HL-60 (cell line): ENCODE measurements around the gene ATP2B1.

Experiments
- DNase-seq, 2 experiments: peaks; one replicate each; pipeline ENCODE4 v3.0.0-alpha.2; 2010 to 2020; ENCODE audit warnings: low read depth in 1 of 2, low spot score in 1 of 2
- H3K27ac ChIP-seq: fragments of 250-450 bp; sonication (Bioruptor Pico); replicated peaks from 2 replicates; pipeline ENCODE4 v1.5.1; 2020; ENCODE audit warnings: mild to moderate bottlenecking, moderate library complexity
- H3K27me3 ChIP-seq: fragments of 250-450 bp; sonication (Bioruptor Pico); 2 replicates; pipeline ENCODE4 v1.5.1; 2021; ENCODE audit warnings: mild to moderate bottlenecking, moderate library complexity; ENCODE audit not compliant: insufficient read depth, poor library complexity, severe bottlenecking
- H3K4me3 ChIP-seq: replicated peaks from 2 replicates; pipeline ENCODE4 v1.5.1; 2011; ENCODE audit warnings: mild to moderate bottlenecking, control low read depth, low read length; ENCODE audit not compliant: insufficient read depth
- GABPA ChIP-seq: IDR thresholded peaks from 2 replicates; pipeline ENCODE4 v1.6.1; 2012; ENCODE audit warnings: low read depth
- POLR2AphosphoS5 ChIP-seq: IDR thresholded peaks from 2 replicates; pipeline ENCODE4 v1.6.1; 2012; ENCODE audit warnings: low read depth
- SPI1 ChIP-seq: IDR thresholded peaks from 2 replicates; pipeline ENCODE4 v1.6.1; 2012; ENCODE audit warnings: low read depth, mild to moderate bottlenecking, borderline replicate concordance
- TF ChIP-seq, protein P1 (sequence below): IDR thresholded peaks from 2 replicates; pipeline ENCODE4 v1.6.1; 2012; ENCODE audit warnings: low read depth; ENCODE audit not compliant: insufficient replicate concordance
- TF ChIP-seq, protein P2 (sequence below): IDR thresholded peaks from one replicate; pipeline ENCODE4 v1.5.1; 2011; ENCODE audit warnings: low read length, control low read depth, inconsistent platforms; ENCODE audit not compliant: insufficient read depth

ATP2B1 gene

GRCh38 chr12:89680409-89680808 lies 28.2 kb downstream of the ATP2B1 start:
- Histone ChIP-seq H3K27me3 (no peaks in the 10 kb centered on the region), H3K4me3 (no peak overlapping the region), H3K27ac (no peak overlapping the region)
- DNase-seq: no peak
- TF ChIP-seq SPI1: no peak
- no peak for TF ChIP-seq POLR2AphosphoS5
- TF ChIP-seq, protein P1, sequence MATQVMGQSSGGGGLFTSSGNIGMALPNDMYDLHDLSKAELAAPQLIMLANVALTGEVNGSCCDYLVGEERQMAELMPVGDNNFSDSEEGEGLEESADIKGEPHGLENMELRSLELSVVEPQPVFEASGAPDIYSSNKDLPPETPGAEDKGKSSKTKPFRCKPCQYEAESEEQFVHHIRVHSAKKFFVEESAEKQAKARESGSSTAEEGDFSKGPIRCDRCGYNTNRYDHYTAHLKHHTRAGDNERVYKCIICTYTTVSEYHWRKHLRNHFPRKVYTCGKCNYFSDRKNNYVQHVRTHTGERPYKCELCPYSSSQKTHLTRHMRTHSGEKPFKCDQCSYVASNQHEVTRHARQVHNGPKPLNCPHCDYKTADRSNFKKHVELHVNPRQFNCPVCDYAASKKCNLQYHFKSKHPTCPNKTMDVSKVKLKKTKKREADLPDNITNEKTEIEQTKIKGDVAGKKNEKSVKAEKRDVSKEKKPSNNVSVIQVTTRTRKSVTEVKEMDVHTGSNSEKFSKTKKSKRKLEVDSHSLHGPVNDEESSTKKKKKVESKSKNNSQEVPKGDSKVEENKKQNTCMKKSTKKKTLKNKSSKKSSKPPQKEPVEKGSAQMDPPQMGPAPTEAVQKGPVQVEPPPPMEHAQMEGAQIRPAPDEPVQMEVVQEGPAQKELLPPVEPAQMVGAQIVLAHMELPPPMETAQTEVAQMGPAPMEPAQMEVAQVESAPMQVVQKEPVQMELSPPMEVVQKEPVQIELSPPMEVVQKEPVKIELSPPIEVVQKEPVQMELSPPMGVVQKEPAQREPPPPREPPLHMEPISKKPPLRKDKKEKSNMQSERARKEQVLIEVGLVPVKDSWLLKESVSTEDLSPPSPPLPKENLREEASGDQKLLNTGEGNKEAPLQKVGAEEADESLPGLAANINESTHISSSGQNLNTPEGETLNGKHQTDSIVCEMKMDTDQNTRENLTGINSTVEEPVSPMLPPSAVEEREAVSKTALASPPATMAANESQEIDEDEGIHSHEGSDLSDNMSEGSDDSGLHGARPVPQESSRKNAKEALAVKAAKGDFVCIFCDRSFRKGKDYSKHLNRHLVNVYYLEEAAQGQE: no peak
- TF ChIP-seq GABPA: no peak
- TF ChIP-seq, protein P2, sequence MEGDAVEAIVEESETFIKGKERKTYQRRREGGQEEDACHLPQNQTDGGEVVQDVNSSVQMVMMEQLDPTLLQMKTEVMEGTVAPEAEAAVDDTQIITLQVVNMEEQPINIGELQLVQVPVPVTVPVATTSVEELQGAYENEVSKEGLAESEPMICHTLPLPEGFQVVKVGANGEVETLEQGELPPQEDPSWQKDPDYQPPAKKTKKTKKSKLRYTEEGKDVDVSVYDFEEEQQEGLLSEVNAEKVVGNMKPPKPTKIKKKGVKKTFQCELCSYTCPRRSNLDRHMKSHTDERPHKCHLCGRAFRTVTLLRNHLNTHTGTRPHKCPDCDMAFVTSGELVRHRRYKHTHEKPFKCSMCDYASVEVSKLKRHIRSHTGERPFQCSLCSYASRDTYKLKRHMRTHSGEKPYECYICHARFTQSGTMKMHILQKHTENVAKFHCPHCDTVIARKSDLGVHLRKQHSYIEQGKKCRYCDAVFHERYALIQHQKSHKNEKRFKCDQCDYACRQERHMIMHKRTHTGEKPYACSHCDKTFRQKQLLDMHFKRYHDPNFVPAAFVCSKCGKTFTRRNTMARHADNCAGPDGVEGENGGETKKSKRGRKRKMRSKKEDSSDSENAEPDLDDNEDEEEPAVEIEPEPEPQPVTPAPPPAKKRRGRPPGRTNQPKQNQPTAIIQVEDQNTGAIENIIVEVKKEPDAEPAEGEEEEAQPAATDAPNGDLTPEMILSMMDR: no peak

- DNase-seq: no peak
- no peak for TF ChIP-seq GABPA
- no peak for TF ChIP-seq SPI1
- TF ChIP-seq, protein P2: no peak
- no peak for TF ChIP-seq POLR2AphosphoS5
- TF ChIP-seq, protein P1: no peak
- no peak overlapping the region for H3K27ac ChIP-seq
- H3K27me3 ChIP-seq: no peaks in the 10 kb centered on the region
- no peak overlapping the region for H3K4me3 ChIP-seq
These were observed 29.0 kb downstream of the ATP2B1 start for GRCh38 chr12:89679631-89680030.

DNA sequence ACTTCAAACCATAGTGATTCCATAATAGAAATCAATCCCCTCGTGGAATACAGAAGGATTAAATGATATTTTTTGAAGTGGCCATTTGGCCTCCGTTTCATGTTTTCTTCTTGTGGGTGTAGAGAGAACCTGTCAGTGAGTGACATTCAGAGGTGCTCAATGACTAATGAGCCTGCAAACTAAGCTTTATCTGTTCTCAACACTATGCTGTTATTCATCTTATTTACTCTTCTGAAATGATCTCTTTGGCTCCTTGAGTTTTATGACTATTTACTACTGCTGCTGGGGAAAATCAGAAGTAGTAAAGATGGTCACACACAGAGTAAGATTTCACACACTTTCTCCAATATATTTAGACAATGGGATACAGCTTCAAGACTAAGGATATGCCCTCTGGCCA lies 30.4 kb downstream of the ATP2B1 start:
- no peak overlapping the region for H3K27ac ChIP-seq
- TF ChIP-seq GABPA (no peak), SPI1 (no peak), POLR2AphosphoS5 (no peak)
- TF ChIP-seq, protein P2: no peak
- TF ChIP-seq, protein P1: no peak
- no peak overlapping the region for H3K4me3 ChIP-seq
- no peaks in the 10 kb centered on the region for H3K27me3 ChIP-seq
- no peak for DNase-seq
